ENCODE data around the gene KBTBD3. TPM values are rescaled to one million over a fixed set of nuclear protein-coding genes. Genes with fewer than 3 reads are reported as not detected.

Gene KBTBD3, protein sequence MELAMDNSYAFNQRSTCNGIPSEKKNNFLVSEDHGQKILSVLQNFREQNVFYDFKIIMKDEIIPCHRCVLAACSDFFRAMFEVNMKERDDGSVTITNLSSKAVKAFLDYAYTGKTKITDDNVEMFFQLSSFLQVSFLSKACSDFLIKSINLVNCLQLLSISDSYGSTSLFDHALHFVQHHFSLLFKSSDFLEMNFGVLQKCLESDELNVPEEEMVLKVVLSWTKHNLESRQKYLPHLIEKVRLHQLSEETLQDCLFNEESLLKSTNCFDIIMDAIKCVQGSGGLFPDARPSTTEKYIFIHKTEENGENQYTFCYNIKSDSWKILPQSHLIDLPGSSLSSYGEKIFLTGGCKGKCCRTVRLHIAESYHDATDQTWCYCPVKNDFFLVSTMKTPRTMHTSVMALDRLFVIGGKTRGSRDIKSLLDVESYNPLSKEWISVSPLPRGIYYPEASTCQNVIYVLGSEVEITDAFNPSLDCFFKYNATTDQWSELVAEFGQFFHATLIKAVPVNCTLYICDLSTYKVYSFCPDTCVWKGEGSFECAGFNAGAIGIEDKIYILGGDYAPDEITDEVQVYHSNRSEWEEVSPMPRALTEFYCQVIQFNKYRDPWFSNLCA
- 1 to 10 TPM; 5.5 to 6.5 TPM for total RNA-seq
- long read RNA-seq, transcript KBTBD3-205 (4 exons, 2,682 nt): major isoform, 5 of 7 reads
- long read RNA-seq, partial matches to known transcripts: 0 of 7 reads
- long read RNA-seq, other reads (novel, unspliced or antisense): 0 of 7 reads

DNA sequence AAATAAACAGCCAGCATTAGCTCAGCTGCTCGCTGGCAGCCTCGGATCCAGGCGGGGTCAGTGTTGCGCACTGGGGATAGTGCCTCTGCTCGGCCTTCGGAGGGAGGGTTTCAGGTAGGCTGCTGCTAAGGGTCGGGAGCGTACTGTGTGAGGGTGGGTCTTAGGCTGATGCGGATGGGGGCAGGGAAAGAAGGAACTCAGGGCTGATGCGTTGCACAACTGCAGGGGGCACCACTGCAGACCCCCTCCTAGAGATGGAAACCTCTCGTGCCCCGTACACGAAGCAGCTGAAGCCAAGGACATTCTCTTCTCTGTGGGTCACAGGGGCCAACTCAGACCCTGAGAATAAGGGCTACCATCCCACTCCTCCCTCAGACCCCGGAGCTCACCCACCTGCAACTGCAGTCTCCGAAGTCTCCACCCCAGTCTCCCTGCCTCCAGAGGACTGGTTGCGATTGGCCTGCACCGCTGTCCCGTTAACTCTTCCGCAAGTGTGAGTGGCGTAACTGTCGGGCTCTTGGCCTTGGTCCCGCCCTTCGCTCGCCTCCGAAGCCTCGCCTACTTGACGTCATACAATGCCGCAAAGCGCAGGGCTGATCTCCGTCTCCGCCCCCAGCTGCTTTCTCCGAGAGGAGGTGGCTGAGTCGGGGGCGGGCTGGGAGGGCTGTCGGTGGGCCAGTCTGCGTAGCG, at the start of gene KBTBD3:
Gene KBTBD3, minus strand, starts transcription at position 429 of the 690 bp plus-strand sequence. CDS start 18,250 bp downstream, outside the sequence.
- peak; percentile 98 to 99 for DNase-seq
- ATAC-seq: peak; percentile 93
- intact Hi-C loops (cut with DNase I, micrococcal nuclease): loop anchor here in 1 of 2 donors (5.0 kb wide), 1 partner anchor 55 kb away; the partner anchor contains the start of gene MSANTD4

DNA sequence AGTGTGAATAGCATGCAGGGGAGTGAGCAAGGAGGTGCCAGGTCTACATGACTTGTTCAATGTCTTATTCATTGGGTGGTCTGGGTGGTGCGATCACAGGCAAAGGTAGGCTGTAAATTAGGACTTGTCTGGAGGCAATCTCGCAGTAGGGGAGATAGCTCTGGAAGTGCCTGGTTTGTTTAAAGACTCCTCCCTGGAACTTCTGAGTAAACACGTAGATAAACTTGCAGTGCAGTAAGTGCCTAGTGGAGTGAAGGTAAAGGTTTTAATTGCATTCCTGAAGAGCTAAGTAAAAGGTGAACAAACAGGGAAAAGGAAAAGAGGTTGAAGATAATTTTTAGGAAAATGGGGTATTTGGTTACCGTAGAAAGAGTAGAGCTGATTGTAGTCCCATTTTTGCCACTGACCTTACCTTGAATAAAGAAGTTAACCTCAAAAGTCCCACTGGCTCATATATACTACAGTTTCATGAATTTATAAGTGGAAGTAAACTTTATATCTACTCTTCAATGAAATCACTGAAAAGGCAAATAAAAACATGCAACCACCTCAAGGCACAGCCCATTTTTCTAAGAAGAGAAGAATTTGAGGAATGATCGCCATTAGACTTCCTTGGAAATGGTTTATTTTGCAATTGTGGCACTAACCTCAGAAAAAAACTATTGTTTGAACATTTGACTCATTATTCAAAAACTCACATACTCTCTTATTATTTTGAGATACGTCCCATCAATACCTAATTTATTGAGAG, 44.6 kb upstream of the KBTBD3 start:
- intact Hi-C loops (cut with DNase I, micrococcal nuclease): no loop called here
- ATAC-seq (no peak), DNase-seq (no peak)

DNA sequence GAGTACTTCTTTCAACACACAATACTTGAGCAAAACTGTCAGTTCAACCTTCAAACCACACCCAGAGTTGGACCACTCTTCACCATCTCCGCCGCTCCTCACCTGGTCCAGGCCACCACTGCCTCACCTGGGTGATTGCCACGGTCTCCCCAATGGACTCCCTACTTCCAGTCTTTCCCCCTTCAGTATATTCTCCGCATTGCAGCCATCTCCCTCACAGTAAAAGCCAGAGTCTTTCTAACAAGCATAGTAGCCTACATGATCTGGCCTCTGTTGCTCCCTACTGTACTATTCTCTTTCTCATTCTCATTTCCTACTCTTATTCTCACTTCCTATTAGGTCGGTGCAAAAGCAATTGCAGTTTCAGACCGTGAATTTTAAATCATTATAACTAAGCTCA, 28.8 kb upstream of the KBTBD3 start:
- intact Hi-C loops (cut with DNase I, micrococcal nuclease): no loop called here
- DNase-seq (no peak), ATAC-seq (no peak)

DNA sequence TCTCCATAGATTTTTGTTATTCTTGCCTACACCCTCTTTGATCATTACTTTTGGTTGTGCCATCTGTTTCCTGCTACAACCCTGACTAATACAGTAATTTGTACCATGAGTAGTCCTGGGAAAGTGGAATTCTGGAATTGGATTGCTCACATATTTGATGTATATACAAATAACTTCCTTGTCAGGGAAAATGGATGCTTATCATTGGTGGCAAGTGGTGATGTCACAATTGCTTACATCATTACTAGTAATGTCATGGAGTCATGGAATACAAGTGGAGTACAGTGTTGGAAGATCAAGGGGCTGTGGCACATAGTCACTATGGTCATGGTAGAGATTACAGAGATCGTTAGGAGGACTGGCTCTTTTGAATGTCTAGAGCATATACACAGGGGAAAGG, 24.7 kb upstream of the KBTBD3 start:
- DNase-seq: no peak
- intact Hi-C loops (cut with DNase I, micrococcal nuclease): no loop called here
- no peak for ATAC-seq

DNA sequence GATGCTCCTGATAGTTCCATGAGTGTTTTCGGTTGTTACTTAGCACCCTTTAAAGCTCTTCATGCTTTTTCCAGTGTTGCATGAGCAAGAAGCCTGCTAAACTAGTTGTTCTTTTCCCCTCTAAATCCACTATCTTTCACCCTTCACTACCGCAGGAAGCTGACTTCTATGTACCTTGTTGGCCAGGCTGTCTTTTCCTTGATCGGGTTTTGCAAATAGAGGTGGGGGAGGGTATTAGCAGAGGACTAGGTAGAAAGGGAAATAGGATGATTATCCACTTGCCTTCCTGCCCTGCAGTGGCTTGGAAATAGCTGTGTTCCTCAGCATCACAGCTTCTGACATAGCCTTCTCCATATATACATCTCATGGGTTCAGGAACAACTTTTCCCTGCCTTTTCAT, 24.2 kb upstream of the KBTBD3 start:
- DNase-seq (no peak), ATAC-seq (no peak)
- intact Hi-C loops (cut with DNase I, micrococcal nuclease): no loop called here

DNA sequence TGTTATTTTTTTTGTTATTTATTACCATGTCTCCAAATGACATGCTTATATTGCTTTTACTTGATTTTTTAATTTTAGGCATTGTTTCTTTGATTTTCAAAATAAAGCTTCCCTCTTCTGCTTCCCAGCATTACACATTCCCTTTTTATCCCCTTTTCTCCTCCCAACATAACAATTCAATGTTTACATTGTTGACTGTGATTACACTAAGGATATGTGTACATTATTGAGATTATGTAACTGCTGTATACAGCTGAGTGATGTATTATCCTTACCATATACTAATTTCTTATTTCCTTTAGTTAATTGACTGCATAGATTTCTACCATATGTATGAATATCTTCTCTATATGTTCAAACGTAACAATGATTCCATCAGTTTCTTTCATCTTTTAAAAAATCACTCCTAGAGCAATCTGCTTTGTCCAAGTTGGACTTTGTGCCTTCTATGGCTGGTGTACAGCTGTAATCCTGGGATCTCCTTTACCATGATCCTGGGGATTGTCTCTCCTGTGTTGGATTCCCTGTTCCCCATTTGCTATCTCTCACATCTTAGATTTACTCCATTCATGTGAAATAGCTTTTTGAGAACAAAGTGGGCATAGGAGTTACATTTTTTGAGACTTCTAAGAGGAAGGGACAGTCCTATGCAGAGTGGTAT, 21.9 kb upstream of the KBTBD3 start:
- intact Hi-C loops (cut with DNase I, micrococcal nuclease): no loop called here
- DNase-seq (no peak), ATAC-seq (peak; percentile 61)

DNA sequence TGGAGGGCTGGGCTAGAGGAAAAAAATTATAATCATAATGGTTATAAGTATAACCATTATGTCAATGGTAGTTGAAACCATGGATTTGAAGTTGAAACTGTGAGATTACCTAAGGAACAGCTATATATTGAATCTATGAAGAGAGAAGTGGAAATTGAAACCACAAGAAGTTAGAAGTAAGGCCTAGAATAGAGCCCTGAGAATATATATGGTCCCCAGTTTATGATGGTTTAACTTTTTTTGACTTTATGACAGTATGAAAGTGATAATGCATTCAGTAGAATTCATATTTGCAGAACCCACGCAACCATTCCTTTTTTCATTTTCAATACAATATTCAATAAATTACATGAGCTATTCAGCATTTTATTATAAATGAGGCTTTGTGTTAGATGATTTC, 15.3 kb upstream of the KBTBD3 start:
- DNase-seq (no peak), ATAC-seq (no peak)
- intact Hi-C loops (cut with DNase I, micrococcal nuclease): no loop called here

DNA sequence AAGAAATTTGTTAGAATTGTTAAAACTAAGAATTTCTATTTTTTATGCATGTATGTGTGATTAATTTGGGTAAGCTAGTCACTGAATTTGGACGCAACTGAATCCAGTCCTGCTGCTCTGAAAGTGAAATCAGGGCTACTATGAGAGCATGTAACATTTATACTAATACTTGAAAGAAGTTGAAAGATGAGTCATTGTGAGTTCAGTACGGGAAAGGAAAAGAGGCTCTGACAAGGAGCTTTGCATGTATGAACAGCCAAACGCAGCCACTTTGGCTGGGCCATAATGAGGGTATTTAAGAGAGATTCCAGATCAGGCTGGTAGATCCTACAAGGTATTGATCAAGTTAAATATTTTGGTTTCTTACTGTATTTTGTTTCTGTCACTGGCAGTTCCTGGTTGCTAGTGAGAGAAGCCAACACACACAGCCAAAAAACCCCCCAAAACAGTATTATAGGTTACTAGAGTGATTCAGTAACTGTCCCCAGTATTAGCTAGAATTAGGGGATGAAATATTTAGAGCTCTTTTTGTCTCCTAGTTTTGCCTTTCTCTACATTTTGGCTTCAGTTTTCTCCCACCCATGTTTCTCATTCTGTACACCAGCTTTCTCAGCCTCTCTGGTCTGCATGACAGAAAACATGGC, 14.5 kb upstream of the KBTBD3 start:
- ATAC-seq: no peak
- intact Hi-C loops (cut with DNase I, micrococcal nuclease): no loop called here
- DNase-seq: no peak

DNA sequence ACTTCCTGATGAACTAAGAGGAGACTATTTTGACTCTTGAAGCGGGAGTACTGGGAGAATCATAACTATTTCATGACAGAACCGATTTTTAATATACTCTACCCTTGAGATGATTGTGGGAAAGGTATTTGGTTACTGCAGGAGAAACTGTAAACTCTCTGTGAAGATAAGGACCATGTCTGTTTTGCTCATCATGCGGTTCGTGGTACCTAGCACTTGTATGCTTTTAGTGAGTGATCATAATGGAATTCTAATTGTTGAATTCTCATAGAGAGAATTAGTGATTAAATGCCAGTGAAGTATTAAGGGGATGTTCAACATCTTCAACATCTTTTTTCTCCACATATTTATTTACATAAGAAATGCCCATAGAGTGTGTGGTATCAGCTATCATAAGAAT, 11.7 kb upstream of the KBTBD3 start:
- no peak for ATAC-seq
- DNase-seq: no peak
- intact Hi-C loops (cut with DNase I, micrococcal nuclease): no loop called here

DNA sequence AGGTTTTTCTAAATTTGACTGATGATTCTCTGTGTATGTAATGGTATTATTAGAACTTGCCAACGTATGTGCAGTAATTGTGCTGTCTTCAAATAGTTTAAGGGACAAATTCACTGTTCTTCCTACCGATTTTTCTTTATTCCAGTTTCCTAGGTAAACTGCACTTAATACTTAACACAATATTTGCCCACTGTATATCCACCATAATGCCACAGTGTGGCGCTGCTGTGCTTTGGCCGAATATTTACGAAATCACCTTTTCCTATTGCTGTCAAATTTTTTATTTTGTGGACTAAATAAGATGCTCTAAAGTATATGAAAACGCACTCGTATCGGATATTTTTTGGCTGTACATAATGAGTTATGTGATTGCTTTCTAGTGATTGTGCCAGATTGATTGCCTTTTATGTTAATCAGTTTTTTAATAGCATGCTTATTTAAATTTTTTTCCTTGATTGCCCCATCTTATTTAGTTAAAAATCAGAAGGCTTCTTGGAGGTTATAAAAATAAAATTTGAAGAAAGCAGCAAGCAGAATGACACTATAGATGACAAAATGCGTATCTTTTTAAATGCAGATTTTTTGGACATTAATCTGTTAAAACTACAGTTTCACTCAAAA, 10.8 kb upstream of the KBTBD3 start:
- ATAC-seq: peak; percentile 49

DNA sequence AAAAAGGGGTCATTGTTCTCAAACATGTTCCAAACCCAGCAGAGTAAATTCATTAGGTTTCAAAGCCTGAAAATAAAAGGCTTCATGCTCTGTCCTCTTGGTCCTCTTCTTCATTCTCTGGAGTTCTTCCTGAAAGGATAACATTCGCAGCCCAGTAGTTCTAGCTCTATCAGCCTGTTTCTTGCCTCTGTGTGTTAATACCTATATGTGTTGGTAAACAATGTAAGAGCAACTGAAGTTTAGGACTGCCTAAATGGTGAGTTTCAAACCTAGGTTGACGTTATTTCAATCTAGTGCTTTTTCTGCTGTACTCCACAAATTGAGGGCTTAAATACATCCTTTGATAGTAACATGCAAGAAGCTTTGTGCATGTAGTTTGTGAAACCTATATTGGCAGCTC, 9.7 kb upstream of the KBTBD3 start:
- no peak for ATAC-seq
- DNase-seq: no peak
- intact Hi-C loops (cut with DNase I, micrococcal nuclease): no loop called here

More for the DNA sequence above, 10.8 kb upstream of the KBTBD3 start:
- intact Hi-C loops (cut with DNase I, micrococcal nuclease): no loop called here
- peak in 1 of 2 donors; percentile 41 for DNase-seq

DNA sequence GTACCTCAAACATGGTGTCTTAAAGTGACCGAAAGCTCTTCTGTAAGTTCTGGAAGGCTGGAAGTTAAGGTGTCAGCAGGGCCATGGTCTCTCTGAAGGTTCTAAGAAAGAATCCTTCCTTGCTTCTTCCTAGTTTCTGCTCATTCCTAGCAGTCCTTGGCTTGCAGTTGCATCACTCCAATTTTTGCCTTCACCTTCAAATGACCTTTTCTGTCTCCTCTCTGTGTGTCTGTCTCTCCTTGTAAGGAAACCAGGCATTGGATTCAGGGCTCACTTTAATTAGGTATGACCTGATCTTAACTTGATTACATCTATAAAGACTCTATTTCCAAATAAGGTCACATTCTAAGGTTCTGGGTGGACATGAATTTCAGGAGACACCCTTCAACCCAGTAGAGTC, 9.0 kb upstream of the KBTBD3 start:
- no peak for DNase-seq
- ATAC-seq: no peak
- intact Hi-C loops (cut with DNase I, micrococcal nuclease): no loop called here

DNA sequence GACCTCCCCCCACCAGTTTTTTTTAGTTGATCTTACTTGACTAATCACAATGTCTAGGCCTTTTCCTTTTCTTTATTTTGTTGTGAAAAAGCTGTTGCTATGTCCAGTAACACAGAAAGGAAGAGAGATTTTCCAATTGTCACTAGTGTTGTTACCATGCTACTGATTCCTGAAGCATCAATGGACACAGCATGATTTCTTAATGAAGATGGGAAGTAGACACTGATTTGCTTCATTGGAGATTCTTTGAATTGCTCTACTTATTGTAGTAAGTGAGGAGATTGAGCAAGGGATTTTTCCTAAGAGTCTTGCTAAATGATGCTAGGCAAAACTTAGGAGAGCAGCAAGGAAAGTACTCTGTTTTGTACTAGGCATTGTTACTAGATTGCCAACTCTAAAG, 4.9 kb upstream of the KBTBD3 start:
- no peak for ATAC-seq
- intact Hi-C loops (cut with DNase I, micrococcal nuclease): no loop called here
- no peak for DNase-seq

DNA sequence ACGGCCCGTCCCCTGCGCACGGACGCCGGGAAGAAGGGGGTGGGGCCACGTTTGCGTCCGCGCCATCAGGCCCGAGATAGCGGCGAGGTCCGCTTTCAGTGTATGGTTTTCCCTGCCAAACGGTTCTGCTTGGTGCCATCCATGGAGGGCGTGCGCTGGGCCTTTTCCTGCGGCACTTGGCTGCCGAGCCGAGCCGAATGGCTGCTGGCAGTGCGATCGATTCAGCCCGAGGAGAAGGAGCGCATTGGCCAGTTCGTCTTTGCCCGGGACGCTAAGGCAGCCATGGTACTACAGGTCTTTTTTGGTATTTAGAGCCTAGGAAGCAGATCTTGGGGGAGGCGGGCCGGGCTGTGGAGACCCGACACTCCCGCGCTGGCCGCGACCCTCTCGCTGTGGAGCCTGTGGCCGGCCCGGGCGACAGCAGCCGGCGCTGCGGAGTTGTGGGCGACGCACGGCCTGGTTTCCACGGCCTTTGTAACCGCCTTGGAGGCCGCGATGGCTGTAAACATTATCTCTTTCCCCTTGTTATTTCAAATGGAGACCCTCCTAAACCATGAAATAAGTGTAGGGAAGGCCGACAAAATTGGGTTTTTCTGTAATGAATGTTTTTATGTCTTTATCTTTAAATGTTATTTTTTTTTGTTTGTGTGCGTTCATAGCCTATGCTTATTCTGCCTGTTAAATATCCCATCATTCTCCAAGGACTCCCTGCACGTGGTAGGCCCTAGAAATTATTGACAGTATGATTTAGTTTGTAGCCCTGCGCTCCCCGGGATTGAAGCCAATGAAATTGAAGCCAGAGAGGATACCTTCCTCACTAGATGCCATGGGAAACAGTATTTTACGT, 685 bp upstream of the KBTBD3 start, which contains the start of gene AASDHPPT:
Gene AASDHPPT, plus strand, starts transcription at position 54 of the 847 bp plus-strand sequence. Its CDS starts 49 bp downstream, at position 103.
- intact Hi-C loops (cut with DNase I, micrococcal nuclease): loop anchor here in 1 of 2 donors (5.0 kb wide), 1 partner anchor 56 kb away; the partner anchor contains the start of gene MSANTD4
- DNase-seq: peak in 1 of 2 donors; percentile 21
- ATAC-seq: peak; percentile 34

DNA sequence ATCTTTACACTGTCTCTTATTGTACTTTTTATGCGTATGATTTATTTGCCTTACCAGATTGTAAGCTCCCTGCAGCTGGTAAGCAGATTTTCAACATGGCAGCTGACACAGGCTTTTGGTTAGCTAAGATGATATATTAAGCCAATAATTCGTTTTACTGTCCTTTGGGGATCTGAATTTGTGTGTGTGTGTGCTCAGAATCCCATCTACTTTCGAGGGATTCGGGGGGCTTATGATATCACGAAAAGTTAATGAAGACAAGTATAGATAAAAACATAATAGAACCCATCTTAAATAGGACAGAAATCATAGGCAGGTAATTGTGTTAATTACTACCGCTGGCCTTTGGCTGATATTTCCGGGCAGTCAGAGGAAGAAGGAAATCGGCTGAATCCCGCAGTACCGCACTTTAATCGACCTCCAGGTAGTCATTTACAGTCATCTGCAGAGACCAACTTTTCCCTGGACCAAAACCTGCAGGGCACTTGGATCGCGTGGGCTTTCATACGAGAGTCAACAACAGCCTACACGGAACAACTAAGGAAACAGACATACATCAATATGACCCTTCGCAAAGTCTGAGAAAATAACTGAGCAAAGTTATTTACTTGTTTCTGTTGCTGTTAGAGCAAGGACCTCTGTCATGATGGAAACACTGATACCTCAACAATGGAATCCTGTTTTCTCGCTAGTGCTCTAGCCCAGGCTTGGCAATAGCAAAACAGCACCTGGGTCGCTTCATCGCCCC, 802 bp downstream of the KBTBD3 start:
- ATAC-seq: no peak
- DNase-seq: peak in 1 of 2 donors; percentile 33

DNA sequence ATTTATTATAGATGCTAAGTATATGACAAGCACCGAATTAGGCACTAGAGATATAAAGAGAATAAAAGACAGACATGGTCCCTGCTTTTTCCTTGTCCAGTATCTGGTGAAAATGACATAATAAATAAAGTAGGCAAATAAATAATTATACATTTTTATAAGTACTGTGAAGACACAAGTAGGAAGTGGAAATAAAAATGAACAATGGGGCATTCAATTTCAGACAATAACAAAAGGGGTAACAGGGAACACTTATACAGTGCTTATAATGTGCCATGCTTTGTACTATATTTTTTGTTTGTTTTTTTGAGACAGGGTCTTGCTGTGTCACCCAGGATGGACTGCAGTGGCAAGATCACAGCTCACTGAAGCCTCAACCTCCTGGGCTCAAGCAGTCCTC, 4.3 kb downstream of the KBTBD3 start:
- DNase-seq (no peak), ATAC-seq (no peak)
- intact Hi-C loops (cut with DNase I, micrococcal nuclease): no loop called here

More for the DNA sequence above, 802 bp downstream of the KBTBD3 start:
- intact Hi-C loops (cut with DNase I, micrococcal nuclease): loop anchor here in 1 of 2 donors (5.0 kb wide), 1 partner anchor 54 kb away; the partner anchor contains the start of gene MSANTD4
